HG03135 (cell line): ENCODE results near the gene PRR7.
"Not testable (repeated sequence)": the region's sequence is repeated elsewhere in the genome, so short reads cannot be mapped to it uniquely, and the experiment has no call there.

Experiments used
- ATAC-seq: cut with Tn5 transposase; IDR thresholded peaks from one replicate; pipeline ENCODE4 v1.9.1; 2021; ENCODE audit warnings: mild to moderate bottlenecking, moderate library complexity; ENCODE audit not compliant: unreplicated experiment

Gene PRR7

DNA sequence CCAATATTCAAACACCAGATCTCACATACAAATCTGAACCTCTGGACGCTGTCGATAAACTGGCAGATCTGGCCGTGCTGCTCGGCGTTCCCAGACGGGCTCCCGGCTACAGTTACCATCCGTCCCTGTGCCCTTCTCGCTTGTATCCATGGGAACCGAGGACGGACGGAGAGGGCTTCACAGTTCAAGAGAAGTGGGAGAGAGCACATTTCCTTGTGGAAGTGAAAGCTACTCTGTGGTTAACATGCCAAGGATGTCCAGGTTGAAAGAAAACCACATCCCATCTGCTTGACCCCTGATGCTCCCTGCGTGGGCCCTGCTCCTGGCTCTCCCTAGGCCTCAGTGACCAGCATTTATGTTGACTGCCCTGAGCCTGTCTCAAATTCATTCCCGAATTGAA, 33.2 kb downstream of the PRR7 start:
- ATAC-seq: no peak

DNA sequence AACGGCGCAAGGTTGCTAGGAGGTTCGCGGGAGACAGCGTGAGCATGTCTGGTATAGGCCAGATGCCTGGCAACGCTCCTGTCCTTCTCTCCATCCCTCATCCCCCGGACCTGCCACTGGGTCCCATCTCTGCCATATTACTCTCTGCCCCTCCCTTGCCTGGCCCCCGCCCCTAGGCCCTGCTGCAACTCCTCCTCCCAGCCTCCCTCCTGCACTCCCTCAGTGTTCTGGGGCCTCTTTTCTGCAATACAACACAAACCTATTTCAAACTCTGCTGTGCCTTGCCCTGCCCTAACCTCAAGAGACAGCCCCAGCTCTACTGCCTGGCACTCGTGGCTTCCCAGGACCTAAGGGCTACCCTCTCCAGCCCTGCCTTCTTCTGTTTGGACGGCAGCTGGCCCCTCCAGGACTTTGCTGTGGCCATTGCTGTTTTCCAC, 35.8 kb downstream of the PRR7 start:
- ATAC-seq: no peak

DNA sequence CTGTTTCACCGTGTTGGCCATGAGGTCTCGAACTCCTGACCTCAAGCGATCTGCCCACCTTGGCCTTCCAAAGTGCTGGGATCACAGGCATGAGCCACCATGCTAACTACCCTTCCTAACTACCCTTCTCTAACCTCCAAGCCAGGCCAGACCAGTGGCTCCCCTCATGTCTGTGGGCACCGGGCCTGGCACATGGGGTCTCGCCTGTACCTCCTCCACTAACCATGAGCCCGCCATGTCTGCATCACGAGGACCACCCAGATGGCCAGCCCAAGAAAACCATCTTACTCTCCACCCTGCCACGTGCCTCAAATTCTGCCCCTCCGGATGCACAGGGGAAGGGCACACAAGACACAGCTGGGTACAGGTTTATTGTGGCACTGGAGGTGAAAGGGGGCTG, 36.4 kb downstream of the PRR7 start:
- no peak for ATAC-seq

DNA sequence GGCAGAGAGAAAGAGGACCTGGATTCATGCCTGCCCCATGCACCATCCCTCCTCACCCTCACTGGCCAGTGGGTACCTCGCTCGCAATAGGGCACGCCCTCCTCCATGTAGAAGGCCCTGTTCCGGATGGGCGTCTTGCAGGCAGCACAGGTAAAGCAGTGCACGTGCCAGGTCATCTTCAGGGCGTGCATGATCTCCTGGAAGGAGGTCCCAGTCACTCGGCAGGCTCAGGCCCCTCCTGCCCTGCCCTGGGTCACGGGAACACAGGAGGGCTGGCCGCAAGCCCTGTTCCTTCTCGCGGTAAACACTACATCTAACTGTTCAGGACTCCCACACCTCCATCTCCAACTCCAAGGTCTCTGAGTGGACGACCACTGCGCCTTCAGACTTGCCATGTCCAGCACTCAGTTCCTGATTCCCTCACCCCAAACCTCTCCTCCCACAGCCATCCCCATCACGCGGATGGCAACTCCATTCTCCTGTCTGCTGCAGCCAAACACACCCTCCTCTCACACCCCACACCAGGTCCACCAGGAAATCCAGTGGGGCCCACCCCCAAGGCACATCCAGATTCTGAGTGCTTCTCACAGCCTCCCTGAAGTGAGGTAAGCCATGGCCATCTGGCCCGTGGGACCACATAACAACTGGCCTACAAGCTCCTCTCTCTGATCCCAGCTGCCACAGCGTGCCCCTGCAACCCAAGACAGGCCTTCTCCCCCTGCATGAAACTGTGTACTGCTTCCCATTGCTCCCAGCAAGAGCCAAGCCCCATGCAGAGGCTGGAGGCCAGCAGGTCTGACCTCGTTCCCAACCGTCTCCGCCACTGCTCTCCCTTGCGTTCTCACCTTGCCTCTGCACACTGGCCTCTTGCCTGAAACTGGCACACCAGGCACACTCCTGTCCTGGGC, 37.6 kb downstream of the PRR7 start:
- no peak for ATAC-seq

DNA sequence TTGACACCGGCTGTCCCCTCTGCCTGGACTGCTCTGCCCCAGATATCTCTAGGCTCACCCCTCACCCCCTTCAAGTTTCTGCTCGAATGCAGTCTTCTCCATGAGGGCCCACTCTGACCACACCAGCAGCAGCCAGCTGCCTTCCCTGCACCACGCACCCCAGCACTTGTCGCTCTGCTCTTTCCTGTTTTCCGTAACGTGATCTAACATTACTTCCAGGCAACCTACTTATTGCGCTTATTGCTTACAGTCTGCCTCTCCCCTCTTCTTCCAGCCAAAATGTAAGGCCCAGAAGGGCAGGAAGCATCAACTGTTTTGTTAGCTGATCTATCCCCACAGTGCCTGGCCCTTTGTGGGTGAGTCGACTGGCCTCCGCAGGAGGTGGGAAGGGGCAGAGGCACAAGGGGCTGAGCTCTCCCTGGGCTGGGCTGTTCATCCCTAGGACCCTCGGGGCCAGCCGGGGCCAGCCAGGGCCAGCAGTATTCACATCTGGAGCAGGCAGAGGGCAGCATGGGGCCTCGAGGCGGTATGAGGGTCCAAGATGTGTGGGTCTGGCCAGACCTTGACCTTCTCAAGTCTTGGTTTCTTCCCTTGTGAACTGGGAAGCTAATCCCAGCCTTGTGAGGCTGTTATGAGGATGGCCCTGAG, 38.4 kb downstream of the PRR7 start:
- ATAC-seq: no peak

DNA sequence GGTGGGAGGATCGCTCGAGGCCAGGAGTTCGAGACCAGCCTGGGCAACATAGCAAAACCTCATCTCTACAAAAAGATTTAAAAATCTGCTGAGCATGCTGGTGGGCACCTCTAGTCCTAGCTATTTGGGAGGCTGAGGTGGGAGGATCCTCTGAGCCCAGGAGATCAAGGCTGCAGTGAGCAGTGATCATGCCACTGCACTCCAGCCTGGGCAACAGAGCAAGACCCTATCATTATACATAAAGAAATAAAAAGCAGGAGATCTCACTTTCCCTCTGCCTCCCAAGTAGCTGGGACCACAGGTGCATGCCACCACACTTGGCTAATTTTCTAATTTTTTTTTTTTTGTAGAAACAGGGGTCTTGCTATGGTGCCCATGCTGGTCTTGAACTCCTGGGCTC, 39.1 kb downstream of the PRR7 start:
- not testable (repeated sequence) for ATAC-seq

DNA sequence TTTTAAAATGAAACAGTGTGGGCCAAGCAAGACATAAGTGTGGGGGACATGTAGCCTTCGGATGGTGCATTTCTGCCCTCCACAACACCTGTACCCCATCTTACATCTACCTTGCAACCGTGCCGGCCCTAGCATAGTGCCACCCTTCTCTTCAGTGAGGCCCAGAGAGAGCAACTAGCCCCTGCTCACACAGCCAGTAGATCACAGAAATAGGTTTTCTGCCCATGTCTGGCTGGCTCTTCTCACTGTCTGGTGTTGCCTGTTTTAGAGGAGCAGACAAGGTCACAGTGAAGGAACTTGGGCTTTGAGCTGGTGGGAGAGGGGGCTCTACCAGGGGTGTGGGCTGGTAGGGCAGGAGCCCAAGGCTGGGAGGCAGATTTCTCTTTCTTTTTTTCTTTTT, 39.6 kb downstream of the PRR7 start:
- no peak for ATAC-seq

DNA sequence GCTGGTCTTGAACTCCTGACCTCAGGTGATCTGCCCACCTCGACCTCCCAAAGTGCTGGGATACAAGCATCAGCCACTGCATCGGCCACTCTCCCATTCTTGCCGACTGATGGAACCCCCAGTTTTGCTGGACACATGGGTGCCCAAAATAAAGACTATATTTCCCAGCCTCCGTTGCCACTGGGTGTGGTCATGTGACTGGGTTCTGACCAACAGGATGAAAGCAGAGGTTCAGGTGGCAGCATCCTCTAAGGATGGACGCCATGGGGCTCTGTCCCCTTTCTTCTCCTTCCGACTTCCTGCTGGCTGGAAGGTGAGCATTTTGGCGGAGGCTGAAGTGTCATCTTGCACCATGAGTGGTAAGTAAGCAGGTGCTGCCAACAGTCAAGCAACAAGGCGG, 40.5 kb downstream of the PRR7 start:
- ATAC-seq: no peak

DNA sequence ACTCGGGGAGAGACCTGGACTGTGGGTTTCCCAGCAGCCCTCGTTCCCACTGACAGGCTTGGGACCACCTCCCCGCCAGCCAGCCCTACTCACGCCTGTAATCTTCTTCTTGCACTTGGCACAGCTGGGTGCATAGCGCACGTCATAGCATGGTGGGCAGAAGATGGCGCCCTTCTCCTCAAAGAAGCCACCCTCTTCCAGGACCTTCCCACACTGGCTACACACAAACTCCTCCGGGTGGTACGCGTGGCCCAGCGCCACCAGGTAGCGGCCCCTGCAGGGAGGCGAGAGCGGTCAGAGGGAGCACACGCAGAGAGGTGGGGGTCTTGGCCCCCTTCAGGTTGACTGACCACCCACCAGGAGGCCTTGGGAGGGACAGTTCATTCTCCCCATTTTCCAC, 41.4 kb downstream of the PRR7 start:
- ATAC-seq: no peak

DNA sequence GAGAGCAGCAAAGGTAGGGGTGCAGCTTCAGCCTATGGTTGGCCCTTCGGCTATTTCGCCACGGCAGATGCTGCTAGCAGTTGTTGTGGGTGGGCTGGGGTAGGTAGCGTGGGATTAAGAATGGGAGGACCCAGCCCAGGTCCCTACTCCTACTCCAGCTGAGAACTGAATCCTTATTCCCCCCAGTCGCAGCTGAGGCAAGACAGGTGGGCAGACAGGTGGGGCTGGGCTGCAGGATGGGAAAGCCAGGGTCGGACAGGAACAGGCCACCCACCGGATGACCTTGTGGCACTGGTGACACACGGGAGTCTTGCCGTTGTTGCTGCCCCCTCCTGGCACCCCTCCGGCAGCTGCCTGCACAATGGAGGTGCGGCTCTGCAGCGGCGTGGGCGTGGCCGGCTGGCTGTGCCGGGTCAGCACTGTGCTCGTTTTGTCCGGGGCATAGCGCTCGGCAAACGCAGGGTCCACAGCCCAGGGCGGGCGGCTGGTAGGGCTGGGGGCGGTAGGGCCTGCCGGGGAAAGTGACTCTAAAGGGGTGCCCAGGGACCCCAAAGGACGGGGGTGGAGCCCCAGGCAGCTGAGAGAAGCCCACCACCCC, 42.6 kb downstream of the PRR7 start:
- ATAC-seq: no peak

DNA sequence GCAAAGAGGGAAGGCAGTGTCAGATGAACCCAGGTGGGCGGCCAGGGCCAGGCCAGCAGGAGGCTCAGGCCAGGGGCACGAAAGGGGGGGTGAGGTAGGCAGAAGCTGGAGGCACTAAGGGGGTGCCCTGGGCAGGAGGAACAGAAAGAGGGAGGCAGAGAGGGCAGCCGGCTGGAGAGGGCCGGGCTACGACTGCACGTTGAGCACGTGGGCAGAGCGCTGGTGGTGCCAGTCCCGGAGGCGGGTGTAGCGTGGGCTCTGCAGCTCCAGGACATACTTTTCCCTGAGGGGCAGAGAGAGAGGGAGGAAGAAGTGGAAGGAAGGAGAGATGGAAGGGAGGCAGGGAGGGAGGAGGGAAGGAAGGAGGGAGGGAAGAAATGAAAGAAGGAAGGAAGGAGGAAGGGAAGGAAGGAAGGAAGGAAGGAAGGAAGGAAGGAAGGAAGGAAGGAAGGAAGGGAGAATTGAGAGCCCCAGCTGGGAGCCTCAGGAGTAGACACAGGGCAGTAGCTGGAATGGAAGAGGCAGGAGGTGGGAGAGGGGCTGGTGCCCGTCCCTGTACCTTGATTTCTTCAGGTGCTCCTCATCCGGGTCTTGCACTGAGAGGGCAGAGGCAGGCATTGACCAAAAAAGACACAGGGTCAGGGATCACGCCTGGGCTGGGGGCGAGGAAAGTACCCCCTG, 43.8 kb downstream of the PRR7 start:
- ATAC-seq: no peak

DNA sequence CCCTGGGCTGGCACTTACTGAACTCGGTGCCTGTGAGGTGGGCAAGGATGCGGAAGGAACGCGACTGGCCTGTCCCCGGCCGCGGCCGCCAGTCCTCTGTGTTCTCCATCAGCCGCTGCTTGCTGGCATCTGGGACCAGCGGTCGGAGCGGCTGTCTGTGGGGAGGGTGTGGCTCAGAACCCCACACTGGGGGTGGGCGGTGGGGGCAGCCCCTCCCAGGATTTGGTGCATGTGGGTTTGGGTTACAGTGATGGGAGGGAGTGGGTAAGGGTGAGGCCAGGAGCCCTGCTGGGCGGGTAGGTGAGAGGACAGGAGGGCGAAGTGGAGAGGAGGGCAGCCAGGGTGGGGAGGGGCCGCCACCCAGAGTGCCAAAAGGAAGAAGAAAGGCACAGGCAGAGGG, 44.4 kb downstream of the PRR7 start:
- ATAC-seq: no peak

DNA sequence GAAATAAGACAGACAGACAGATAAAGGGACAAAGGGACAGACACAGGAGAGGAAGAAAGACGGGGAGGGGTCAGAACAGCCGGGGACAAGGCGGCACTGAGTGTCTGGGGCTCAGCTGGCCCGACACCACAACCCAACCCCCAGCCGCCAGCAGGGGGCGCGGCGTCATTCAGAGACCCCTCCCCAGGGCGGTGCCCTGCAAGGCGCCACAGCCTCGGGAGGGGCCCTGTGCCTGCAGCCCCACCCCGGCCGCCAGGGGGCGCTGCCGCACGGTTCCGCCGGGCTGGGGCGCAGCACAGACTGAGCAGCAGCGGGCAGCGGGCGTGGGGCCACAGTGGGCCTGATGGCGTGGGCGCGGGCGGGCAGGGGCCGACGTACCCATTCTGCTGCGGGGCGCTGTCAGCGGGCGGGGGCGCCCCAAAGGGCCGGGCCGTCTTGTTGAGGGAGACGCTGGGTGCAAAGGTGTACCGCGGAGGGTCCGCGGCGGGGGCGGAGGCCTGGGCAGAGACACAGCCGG, 44.9 kb downstream of the PRR7 start:
- ATAC-seq: no peak

DNA sequence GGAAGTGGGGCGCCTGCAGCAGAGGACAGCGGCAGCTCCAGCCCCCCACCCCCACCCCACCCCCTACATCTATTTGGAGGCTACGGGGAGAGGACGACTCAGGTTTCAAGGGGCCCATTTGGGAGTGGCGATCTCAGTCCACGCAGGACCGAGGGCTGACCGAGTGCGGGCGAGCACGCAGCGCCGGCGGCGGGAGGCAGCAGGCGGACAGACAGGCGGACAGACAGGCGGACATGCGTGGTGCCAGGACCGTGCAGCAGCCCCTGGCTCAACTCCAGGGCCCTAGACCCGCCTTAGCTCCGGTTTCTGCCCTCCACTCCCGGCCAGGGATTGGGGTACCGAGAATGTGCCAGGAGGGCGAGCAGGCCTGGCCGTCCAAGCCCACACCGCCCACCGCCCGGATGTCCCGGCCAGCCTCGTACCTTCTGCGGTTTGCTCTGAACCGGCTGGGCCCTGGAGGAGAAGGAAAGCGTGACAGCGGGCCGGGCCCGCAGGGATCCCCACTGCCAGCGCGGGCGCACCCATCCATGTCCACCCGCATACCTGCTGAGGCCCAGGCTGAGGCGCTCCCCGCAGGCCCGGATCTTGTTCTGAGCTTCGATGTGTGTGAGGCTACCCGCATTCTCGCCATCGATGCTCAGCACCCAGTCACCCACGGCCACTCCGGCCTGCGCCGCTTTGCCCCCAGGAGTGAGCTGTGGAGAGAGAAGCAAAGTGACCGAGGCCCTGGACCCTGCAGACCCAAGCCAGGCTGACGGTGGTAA, 45.6 kb downstream of the PRR7 start:
- no peak for ATAC-seq

DNA sequence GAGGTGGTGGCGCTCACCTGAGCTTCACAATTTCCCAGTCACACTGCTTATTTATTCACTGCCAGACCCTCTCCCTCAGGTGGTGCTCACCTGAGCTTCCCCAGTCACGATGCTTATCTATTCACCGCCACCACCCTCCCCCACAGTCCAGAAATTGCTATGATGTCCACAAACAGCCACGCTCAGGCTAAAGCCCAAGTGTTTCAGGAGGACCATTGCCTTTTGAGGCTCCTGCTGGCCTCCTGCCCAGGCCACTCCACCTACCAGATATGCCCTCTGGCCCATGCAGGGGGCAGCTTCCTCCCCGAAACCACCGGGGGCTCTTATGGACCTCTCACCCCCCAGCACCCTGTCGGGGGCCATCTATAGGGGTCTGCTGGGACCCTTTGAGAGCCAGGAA, 46.2 kb downstream of the PRR7 start:
- ATAC-seq: no peak

DNA sequence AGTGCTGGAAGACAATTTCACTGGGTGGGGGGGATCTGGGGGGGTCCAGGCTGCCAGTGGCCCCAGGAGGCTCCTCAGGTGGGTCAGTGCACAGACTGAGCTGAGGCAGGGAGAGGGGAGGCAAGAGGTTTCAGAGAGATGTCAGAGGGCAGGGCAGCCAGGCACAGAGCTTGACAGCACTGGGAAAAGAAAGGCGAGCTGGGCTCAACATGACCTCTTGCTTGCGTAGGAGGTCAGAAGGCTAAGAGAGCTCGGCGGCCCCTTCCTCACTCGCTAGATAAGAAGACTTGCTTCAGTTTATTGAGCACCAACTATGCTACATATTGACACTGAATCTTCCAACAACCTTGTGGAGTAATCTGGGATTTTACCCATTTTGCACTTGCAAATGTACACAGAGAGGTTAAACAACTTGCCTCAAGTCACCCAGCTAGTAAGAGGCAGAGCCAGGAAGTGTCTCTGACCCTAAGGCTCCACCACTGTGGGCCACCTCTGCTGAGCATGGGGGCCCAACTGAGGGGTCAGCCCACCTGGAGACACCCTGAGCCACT, 47.3 kb downstream of the PRR7 start:
- no peak for ATAC-seq

DNA sequence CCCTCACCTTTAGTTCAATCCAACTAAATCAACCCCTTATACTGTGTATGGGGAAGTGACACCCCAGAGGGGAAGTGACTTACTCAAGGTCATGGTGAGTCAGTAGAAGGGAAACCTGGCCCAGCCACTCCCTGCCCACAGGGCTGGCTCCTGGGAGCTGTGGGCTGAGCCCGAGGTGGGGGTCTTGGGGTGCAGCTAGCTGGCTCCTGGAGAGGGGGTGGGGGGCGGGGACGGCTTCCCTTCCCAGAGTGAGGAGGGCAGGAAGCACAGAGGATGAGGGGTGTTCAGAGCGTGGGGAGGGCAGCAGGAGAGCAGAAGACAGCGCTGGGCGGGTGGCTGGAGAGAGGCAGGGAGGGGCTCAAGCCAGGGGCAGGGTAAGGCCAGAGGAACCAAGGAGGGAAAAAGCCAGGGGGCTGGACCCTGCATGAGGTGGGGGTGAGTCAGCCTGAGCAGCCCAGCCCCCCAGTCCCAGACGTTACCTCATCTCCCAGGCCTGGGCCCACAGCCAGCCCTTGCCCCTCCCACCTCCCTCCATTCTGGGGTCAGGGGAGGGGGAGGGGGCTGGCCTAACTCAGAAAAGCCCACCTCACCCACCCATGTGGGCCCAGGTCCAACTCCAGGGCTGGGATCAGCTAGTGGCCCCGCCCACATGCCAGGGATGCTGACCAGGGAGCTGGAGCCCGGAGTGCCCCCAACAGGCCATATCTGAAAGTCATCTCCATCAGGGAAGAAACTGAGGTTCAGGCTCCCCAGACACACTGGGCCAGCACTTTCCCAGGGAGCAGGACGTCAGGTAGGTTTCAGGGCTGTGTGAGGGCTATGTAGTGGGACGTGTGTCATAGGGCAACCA, 48.0 kb downstream of the PRR7 start:
- ATAC-seq: no peak

DNA sequence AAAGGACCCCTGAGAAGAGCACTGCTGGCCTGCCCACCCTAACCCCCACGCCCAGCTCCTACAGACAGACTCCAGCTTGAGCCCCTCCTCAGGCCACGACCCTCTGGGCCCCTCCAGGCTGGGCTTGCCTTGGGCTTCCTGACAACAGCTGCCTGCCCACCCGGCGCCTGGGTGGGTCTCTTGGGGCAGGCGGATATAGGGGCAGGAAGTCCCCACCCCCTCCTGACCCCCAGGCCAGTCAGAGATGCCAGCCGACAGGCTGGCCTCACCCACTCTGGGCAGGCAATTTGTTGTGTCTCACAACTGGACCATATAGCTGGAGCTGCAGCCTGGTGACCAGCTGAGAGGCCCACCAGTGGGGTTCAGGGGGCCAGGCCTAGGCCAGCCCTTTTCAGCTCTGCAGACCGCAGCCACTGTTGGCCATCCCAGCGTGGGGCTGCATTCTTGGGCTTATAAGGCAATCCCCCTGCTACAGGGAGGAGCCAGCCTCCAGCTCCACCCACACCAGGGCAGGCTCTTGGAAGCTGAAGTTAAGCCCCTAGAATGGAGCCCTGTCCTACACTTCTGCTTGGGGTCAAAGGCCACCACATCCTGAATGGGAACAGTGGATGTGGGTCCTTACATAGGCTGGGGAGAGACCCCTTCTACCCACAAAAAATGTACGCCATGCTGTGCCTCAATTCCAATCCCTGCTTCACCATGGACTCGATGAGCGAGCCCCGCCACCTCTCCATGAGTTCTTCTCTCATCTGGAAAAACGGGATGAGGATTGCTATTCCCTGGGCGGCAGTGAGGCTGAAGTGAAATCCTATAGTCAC, 48.8 kb downstream of the PRR7 start:
- no peak for ATAC-seq
